OCI-M1 (cell line): ENCODE measurements around the gene NPM3.

Experiments used
- DNase-seq: peaks from one replicate; lab custom pipeline; 2025; lab: John Stamatoyannopoulos, UW

Gene NPM3

GRCh38 chr10:101774589-101775272 is 8.5 kb downstream of the NPM3 start:
- DNase-seq = no peak

GRCh38 chr10:101773923-101774588 is 9.2 kb downstream of the NPM3 start:
- DNase-seq = no peak

- DNase-seq = no peak
Measured at GRCh38 chr10:101772895-101773761, 10.1 kb downstream of the NPM3 start.

- DNase-seq = no peak
Measured at GRCh38 chr10:101772017-101772894, 11.0 kb downstream of the NPM3 start.

GRCh38 chr10:101771380-101771779 is 11.9 kb downstream of the NPM3 start:
- DNase-seq = no peak

- no peak for DNase-seq
Measured at GRCh38 chr10:101770331-101771215, 12.7 kb downstream of the NPM3 start.

- no peak for DNase-seq
Measured at GRCh38 chr10:101769541-101770180, 13.6 kb downstream of the NPM3 start.

- no peak for DNase-seq
Measured at GRCh38 chr10:101768791-101769170, 14.5 kb downstream of the NPM3 start.

- DNase-seq = no peak
Measured at GRCh38 chr10:101767966-101768790, 15.1 kb downstream of the NPM3 start.

- DNase-seq = no peak
Measured at GRCh38 chr10:101767600-101767945, 15.7 kb downstream of the NPM3 start.

- no peak for DNase-seq
Measured at GRCh38 chr10:101766753-101767599, 16.3 kb downstream of the NPM3 start.

GRCh38 chr10:101766306-101766705 is 16.9 kb downstream of the NPM3 start:
- no peak for DNase-seq

- no peak for DNase-seq
Measured at GRCh38 chr10:101763141-101763846, 20.0 kb downstream of the NPM3 start.

- DNase-seq = no peak
Measured at GRCh38 chr10:101762736-101763135, 20.5 kb downstream of the NPM3 start.

GRCh38 chr10:101761226-101761625 is 22.0 kb downstream of the NPM3 start:
- no peak for DNase-seq

- no peak for DNase-seq
Measured at GRCh38 chr10:101760510-101760909, 22.7 kb downstream of the NPM3 start.

GRCh38 chr10:101759309-101760247 is 23.7 kb downstream of the NPM3 start:
- no peak for DNase-seq
